Psoas muscle (tissue), 8 donors: ENCODE data around the gene KIAA0513. TPM values are rescaled to one million over a fixed set of nuclear protein-coding genes. Genes with fewer than 3 reads are reported as not detected.
"Not testable (repeated sequence)": the region's sequence is repeated elsewhere in the genome, so short reads cannot be mapped to it uniquely, and the experiment has no call there.

Source experiments
- ATAC-seq, 4 donors: fragments of 200-7000 bp; cut with Tn5 transposase; one replicate each; pipeline ENCODE4 v1.9.1; 2020; ENCODE audit warnings: moderate library complexity in 3 of 4, mild to moderate bottlenecking in 2 of 4
- DNase-seq, 2 donors: peaks; one replicate each; pipeline ENCODE4 v3.0.0-alpha.2; 2020
- H3K27ac ChIP-seq: fragments of 200-600 bp; one replicate; pipeline ENCODE4 v1.8.0; 2022
- H3K27me3 ChIP-seq, 3 donors: fragments of 200-600 bp in 1 of 3; one replicate each; pipeline versions ENCODE4 v1.6.1 to v1.8.0; 2013 to 2022; ENCODE audit warnings: low read length in 2 of 3, mild to moderate bottlenecking in 2 of 3, moderate library complexity in 1 of 3; ENCODE audit not compliant: insufficient read depth in 3 of 3
- H3K36me3 ChIP-seq, 2 donors: fragments of 200-600 bp in 1 of 2; one replicate each; pipeline versions ENCODE4 v1.6.1 to v1.8.0; 2013 to 2022; ENCODE audit warnings: low read depth in 1 of 2, mild to moderate bottlenecking in 1 of 2, moderate library complexity in 1 of 2; ENCODE audit not compliant: insufficient read depth in 1 of 2
- H3K4me1 ChIP-seq: fragments of 200-600 bp; one replicate; pipeline ENCODE4 v1.8.0; 2022
- H3K4me3 ChIP-seq: fragments of 200-600 bp; one replicate; pipeline ENCODE4 v1.8.0; 2022; ENCODE audit warnings: mild to moderate bottlenecking
- H3K9me3 ChIP-seq: fragments of 200-600 bp; one replicate; pipeline ENCODE4 v1.8.0; 2022
- WGBS, 3 donors: extraction: QIAGEN DNeasy Blood & Tissue Kit; methylation state at CpG; one replicate each; pipeline versions ENCODE4 v1.1.6 to v1.1.7; 2013; 5-methylcytosine and 5-hydroxymethylcytosine counted together
- intact Hi-C, 2 donors: fragments of 100-400 bp; cut with DNase I; formaldehyde crosslinking; loops; one replicate each; pipeline versions ENCODE4 v1.11.0 to v1.14.2; 2022
- polyA plus RNA-seq, 3 donors: library from polyadenylated mRNA; stranded (reverse); fragments of 200-250 nt; gene quantifications; one replicate each; pipeline ENCODE4 v1.2.3, GENCODE V29; 2013
- total RNA-seq, 4 donors: library from RNA; stranded (reverse); fragmentation: NEBNext Ultra II Directional in 2 of 4; extraction: Animal tissue kit (Norgen Biotek cat#: 25700) in 2 of 4; gene quantifications; one replicate each; pipeline versions ENCODE4 v1.2.1 to v1.2.4, GENCODE V29; 2021 to 2023
- TF ChIP-seq, protein P1 (sequence below): fragments of 200-600 bp; IDR thresholded peaks from one replicate; pipeline ENCODE4 v1.8.0; 2022; ENCODE audit warnings: antibody characterized with exemption
- donor health status: healthy with polysubstance abuse.
- donor health status: DM: no; HTN: no; CAD: no; lungs with moderate emphysema.
- donor health status: Bipolar disorder and iron deficiency.
- donor health status: healthy.
- donor health status: DM: yes; HTN: yes; CAD: no.
- donor health status: DM: no; HTN: no; CAD: no.
- donor health status: DM: no; HTN: no; CAD: no.
- donor health status: DM: yes; HTN: yes; CAD: no.

Gene KIAA0513
- total and polyA plus RNA-seq, 7 donors = 3.6 to 18.2 (median 12.9) TPM

DNA sequence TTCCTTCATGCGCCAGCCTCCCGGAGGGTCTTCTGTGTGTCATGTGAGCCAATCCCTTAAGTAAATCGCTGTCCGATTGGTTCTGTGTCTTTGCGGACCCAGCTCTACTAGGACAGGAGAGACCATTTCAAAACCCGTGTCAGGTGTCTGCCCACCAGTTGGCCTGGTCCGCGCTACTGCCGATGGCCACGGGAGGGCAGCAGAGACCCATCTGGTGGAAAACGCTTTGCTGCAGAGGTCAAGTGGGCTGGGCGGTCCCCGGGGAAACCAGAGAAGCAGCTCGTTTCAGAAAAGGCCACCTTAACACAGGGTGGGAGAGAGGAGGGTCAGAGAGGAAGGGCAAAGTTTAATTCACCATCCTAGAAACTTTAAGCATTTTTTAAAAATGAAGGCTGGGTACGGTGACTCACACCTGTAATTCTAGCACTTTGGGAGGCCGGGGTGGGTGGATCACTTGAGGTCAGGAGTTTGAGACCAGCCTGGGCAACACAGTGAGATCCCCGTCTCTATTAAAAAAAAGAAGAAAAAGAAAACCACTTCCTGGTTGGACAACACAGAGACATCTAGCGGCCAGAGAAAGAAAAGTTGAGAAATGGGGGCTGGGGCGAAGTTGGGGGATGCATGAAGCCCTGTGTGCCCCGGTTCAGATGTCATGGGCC lies 87.4 kb downstream of the KIAA0513 start:
- ATAC-seq (peak; percentile 92 to 97 (median 96)), DNase-seq (peak; percentile 90 to 95)
- TF ChIP-seq, protein P1, sequence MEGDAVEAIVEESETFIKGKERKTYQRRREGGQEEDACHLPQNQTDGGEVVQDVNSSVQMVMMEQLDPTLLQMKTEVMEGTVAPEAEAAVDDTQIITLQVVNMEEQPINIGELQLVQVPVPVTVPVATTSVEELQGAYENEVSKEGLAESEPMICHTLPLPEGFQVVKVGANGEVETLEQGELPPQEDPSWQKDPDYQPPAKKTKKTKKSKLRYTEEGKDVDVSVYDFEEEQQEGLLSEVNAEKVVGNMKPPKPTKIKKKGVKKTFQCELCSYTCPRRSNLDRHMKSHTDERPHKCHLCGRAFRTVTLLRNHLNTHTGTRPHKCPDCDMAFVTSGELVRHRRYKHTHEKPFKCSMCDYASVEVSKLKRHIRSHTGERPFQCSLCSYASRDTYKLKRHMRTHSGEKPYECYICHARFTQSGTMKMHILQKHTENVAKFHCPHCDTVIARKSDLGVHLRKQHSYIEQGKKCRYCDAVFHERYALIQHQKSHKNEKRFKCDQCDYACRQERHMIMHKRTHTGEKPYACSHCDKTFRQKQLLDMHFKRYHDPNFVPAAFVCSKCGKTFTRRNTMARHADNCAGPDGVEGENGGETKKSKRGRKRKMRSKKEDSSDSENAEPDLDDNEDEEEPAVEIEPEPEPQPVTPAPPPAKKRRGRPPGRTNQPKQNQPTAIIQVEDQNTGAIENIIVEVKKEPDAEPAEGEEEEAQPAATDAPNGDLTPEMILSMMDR = peak; percentile 98
- no peaks in the 10 kb centered on the region for H3K36me3 ChIP-seq
- peak overlapping the region; percentile 50 for H3K27ac ChIP-seq
- H3K4me1 ChIP-seq = peaks cover 8% of the 10 kb centered on the region
- peak overlapping the region; percentile 25 for H3K4me3 ChIP-seq
- H3K9me3 ChIP-seq = no peaks in the 10 kb centered on the region
- 7 to 10% (median 9%) methylated on average over 20 of the region's 20 CpGs for WGBS, 3 donors
- H3K27me3 ChIP-seq = no peaks in the 10 kb centered on the region
- intact Hi-C loops = loop anchor here (2.0 to 10.0 kb wide), 4 partner anchors 57 to 110 kb away; no protein-coding TSS in a partner anchor

DNA sequence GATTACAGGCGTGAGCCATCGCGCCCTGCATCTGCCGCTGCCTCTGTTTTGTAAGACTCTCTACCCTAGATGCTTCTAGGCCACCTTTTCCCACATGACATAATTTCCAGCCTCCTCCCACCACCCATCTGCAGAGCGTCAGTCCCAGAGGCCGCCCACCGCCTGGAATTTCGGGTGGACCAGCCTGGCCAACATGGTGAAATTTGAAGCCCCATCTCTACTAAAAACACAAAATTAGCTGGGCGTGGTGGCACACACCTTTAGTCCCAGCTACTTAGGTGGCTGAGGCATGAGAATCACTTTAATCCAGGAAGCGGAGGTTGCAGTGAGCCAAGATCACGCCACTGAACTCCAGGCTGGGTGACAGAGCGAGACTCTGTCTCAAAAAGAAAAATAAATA lies 89.8 kb downstream of the KIAA0513 start:
- H3K9me3 ChIP-seq = no peaks in the 10 kb centered on the region
- H3K27me3 ChIP-seq = no peaks in the 10 kb centered on the region
- H3K4me1 ChIP-seq = peaks cover 8% of the 10 kb centered on the region
- H3K36me3 ChIP-seq = no peaks in the 10 kb centered on the region
- no peak overlapping the region for H3K27ac ChIP-seq
- TF ChIP-seq, protein P1 = no peak
- DNase-seq = no peak
- no peak overlapping the region for H3K4me3 ChIP-seq
- 89 to 98% (median 95%) methylated on average over 11 to 12 of the region's 12 CpGs for WGBS, 3 donors
- intact Hi-C loops = loop anchor here (5.0 to 10.0 kb wide), 3 partner anchors 55 to 107 kb away; no protein-coding TSS in a partner anchor
- ATAC-seq = no peak

DNA sequence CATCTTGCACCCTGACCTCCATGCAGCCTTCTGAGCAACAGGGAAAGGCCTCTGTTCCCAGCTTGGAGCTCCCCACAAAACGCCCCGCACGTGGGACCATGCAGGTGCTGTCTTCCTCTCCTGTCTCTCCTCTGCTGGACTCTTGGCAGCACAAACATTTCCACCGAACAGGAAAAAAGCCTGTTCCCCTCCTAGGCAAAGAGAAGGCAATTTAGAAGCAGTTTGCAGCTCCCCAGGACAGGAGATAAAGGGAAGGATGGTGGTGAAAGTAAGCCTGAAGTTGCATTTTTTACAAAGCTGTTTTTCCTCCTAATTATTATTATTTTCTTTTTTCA lies 92.4 kb downstream of the KIAA0513 start:
- H3K9me3 ChIP-seq = no peaks in the 10 kb centered on the region
- intact Hi-C loops = no loop called here

DNA sequence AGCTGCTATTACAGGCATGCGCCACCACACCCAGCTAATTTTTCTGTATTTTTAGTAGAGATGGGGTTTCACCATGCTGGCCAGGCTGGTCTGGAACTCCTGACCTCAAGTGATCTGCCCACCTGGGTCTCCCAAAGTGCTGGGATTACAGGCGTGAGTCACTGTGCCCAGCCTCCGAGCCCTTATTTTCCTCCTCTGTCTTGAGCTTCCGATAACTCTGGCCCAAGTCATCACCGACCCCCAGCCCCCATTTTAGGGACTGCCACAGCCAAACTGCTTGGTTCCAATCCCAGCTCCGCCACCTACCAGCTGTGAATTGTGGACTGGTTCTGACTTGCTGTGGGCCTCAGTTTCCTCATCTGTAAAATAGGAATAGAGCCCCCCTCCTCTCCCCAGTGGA lies 95.8 kb downstream of the KIAA0513 start:
- H3K36me3 ChIP-seq, H3K27me3 ChIP-seq, DNase-seq, H3K9me3 ChIP-seq, intact Hi-C loops, ATAC-seq: not testable (repeated sequence)
- 77 to 91% (median 89%) methylated on average over 6 of the region's 6 CpGs for WGBS, 3 donors
- peaks cover 37% of the 10 kb centered on the region for H3K4me1 ChIP-seq
- H3K4me3 ChIP-seq = peak overlapping the region; percentile 24
- peak overlapping the region; percentile 93 for H3K27ac ChIP-seq

More for the DNA sequence above, 92.4 kb downstream of the KIAA0513 start:
- 81 to 85% (median 85%) methylated on average over 4 of the region's 4 CpGs for whole genome bisulfite sequencing, 3 donors
- Histone ChIP-seq H3K27me3 (no peaks in the 10 kb centered on the region), H3K36me3 (no peaks in the 10 kb centered on the region), H3K4me1 (peaks cover 16% of the 10 kb centered on the region), H3K4me3 (no peak overlapping the region), H3K27ac (no peak overlapping the region)
- TF ChIP-seq, protein P1 = no peak
- no peak for ATAC-seq
- no peak for DNase-seq

DNA sequence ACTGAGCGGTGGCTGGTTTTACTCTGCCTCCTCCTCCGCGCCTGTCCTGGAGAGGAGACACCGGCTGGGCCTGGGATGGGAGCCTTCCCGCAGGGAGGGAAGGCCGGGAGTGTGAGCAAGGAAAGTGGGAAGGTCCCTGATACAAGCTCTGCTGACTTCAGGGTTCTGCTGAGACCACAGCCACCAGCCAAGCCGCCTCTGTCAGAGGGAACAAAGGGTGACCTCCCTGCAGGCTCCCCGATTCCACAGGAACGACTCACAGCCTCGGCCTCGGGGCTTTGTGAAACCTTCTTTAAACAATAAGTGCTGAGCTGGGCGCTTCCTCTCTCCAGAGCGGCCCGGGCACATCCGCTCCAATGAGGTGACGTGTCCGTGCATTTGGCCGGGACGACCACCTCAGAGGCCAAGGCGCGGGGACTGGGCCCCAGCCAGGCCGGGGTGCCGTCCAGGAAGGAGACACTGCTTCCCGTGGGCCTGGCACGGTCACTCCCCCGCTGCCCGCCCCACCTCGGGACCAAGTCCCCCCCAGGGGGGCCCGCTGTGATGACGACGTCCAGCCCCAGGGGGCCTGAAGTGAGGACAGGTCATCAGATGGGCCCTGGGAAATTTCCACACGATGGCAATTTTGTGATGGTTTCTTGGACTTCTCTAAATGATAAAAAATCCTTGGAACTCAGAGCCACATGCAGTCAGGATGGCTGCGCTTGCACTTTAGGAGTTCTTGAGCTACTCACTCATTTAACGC lies 96.5 kb downstream of the KIAA0513 start:
- H3K9me3 ChIP-seq = no peaks in the 10 kb centered on the region
- H3K4me1 ChIP-seq = peaks cover 37% of the 10 kb centered on the region
- TF ChIP-seq, protein P1 = no peak
- intact Hi-C loops = loop anchor here in 1 of 2 donors (2.0 kb wide), 1 partner anchor 47 kb away; no protein-coding TSS in a partner anchor
- 23 to 30% (median 25%) methylated on average over 33 to 34 of the region's 34 CpGs for WGBS, 3 donors
- peak; percentile 52 to 81 (median 75) for ATAC-seq
- peak; percentile 84 to 93 for DNase-seq
- peak overlapping the region; percentile 24 for H3K4me3 ChIP-seq
- no peaks in the 10 kb centered on the region for H3K27me3 ChIP-seq
- H3K27ac ChIP-seq = peak overlapping the region; percentile 93
- no peaks in the 10 kb centered on the region for H3K36me3 ChIP-seq
